GM12878 (cell line): ENCODE results near the gene MLEC. TPM values are rescaled to one million over a fixed set of nuclear protein-coding genes. Genes with fewer than 3 reads are reported as not detected.

Experiments
- ATAC-seq: fragments of 200-7000 bp; cut with Tn5 transposase; 3 replicates; pipeline ENCODE4 v1.9.1; 2020; ENCODE audit warnings: mild to moderate bottlenecking, moderate library complexity
- BruUV-seq: library from RNA; stranded (reverse); fragments of 400-500 nt; replicated peaks from 2 replicates; lab custom pipeline; 2021; lab: Mats Ljungman, UMichigan
- CTCF ChIA-PET: fragments of 300-600 bp; sonication (Branson Sonifier 250); formaldehyde crosslinking; extraction: SDS; loops from one replicate; lab custom pipeline; 2021; ENCODE audit warnings: inconsistent platforms; lab: Yijun Ruan, JAX
- POLR2A ChIA-PET: fragments of 350-600 bp; formaldehyde crosslinking; extraction: SDS; loops from one replicate; lab custom pipeline; 2021; ENCODE audit warnings: inconsistent platforms; lab: Charles Lee
- RAD21 ChIA-PET: fragments of 300-600 bp; sonication (Branson Sonifier 250); formaldehyde crosslinking; loops from one replicate; lab custom pipeline; 2023; ENCODE audit warnings: antibody characterized with exemption; ENCODE audit not compliant: unreplicated experiment; lab: Charles Lee
- SMC1A ChIA-PET: fragments of 300-600 bp; sonication (Branson Sonifier 250); formaldehyde crosslinking; loops from one replicate; lab custom pipeline; 2023; ENCODE audit not compliant: unreplicated experiment, uncharacterized antibody; lab: Charles Lee
- DNase-seq: peaks from one replicate; pipeline ENCODE4 v3.0.0-alpha.2; 2011; ENCODE audit warnings: low read depth, low spot score
- FAIRE-seq: peaks from 3 replicates; lab custom pipeline; 2011; peaks lifted over from hg19 to GRCh38; lab: Jason Lieb, UNC
- H2AFZ ChIP-seq: 2 replicates; pipeline ENCODE4 v1.6.0; 2011; ENCODE audit warnings: low read depth, low read length, control low read depth; ENCODE audit not compliant: control insufficient read depth
- H3K27ac ChIP-seq: 2 replicates; pipeline ENCODE4 v1.5.1; 2011; ENCODE audit warnings: control low read depth; ENCODE audit not compliant: control insufficient read depth, insufficient read depth
- H3K27me3 ChIP-seq, 2 experiments: replicated peaks in 1 of 2; 2 replicates each; pipeline versions ENCODE4 v1.6.0 to v1.6.1; 2011; ENCODE audit warnings: low read length in 1 of 2; ENCODE audit not compliant: control insufficient read depth in 2 of 2, insufficient read depth in 2 of 2
- H3K36me3 ChIP-seq, 2 experiments: 2 replicates each; pipeline ENCODE4 v1.5.1; 2011; ENCODE audit warnings: low read length in 1 of 2; ENCODE audit not compliant: control insufficient read depth in 2 of 2, insufficient read depth in 2 of 2
- H3K4me1 ChIP-seq: 2 replicates; pipeline ENCODE4 v1.6.1; 2011; ENCODE audit warnings: mild to moderate bottlenecking, low read length, moderate library complexity, mixed read lengths; ENCODE audit not compliant: control insufficient read depth, insufficient read depth
- H3K4me2 ChIP-seq: 2 replicates; pipeline ENCODE4 v1.6.0; 2011; ENCODE audit warnings: control low read depth; ENCODE audit not compliant: control insufficient read depth, insufficient read depth
- H3K4me3 ChIP-seq: fragments of 200-600 bp; sonication (generic); 2 replicates; pipeline ENCODE4 v1.5.1; 2016
- H3K79me2 ChIP-seq: 2 replicates; pipeline ENCODE4 v1.6.0; 2011; ENCODE audit warnings: low read length; ENCODE audit not compliant: control insufficient read depth, insufficient read depth
- H3K9ac ChIP-seq: 2 replicates; pipeline ENCODE4 v1.8.0; 2011; ENCODE audit warnings: low read length, control low read depth, mixed read lengths; ENCODE audit not compliant: control insufficient read depth, insufficient read depth
- H3K9me3 ChIP-seq: replicated peaks from 3 replicates; pipeline ENCODE4 v1.5.1; 2011; ENCODE audit warnings: mild to moderate bottlenecking, low read length; ENCODE audit not compliant: control insufficient read depth, insufficient read depth
- H4K20me1 ChIP-seq: 2 replicates; pipeline ENCODE4 v1.6.0; 2011; ENCODE audit not compliant: control insufficient read depth, insufficient read depth
- CHD2 ChIP-seq: IDR thresholded peaks from 2 replicates; pipeline ENCODE4 v1.6.1; 2011; ENCODE audit warnings: low read depth, low read length, improper control_type of control experiment, borderline replicate concordance
- CTCF ChIP-seq, 3 experiments: IDR thresholded peaks in 2 of 3; conservative IDR thresholded peaks in 1 of 3; 2 replicates each; pipeline ENCODE4 v1.5.1; 2011; ENCODE audit warnings: low read depth in 3 of 3, low read length in 3 of 3, mild to moderate bottlenecking in 3 of 3, control low read depth in 2 of 3, moderate library complexity in 2 of 3, inconsistent platforms in 1 of 3, mixed read lengths in 1 of 3; ENCODE audit not compliant: control insufficient read depth in 2 of 3, insufficient read depth in 1 of 3; ENCODE audit errors: extremely low read depth in 1 of 3
- GABPA ChIP-seq: IDR thresholded peaks from 2 replicates; pipeline ENCODE4 v1.6.1; 2014; ENCODE audit warnings: antibody characterized with exemption, low read depth, mild to moderate bottlenecking, inconsistent platforms
- POU2F2 ChIP-seq: IDR thresholded peaks from 3 replicates; pipeline ENCODE4 v1.6.1; 2011; ENCODE audit warnings: low read depth, mild to moderate bottlenecking, low read length, borderline replicate concordance
- RAD21 ChIP-seq: IDR thresholded peaks from 2 replicates; pipeline ENCODE4 v1.6.1; 2011; ENCODE audit warnings: mild to moderate bottlenecking, low read depth, low read length, moderate library complexity; ENCODE audit not compliant: insufficient read depth
- RCOR1 ChIP-seq: conservative IDR thresholded peaks from 2 replicates; pipeline ENCODE4 v1.6.1; 2012; ENCODE audit warnings: low read depth, low read length, improper control_type of control experiment
- RUNX3 ChIP-seq: IDR thresholded peaks from 2 replicates; pipeline ENCODE4 v1.6.1; 2012; ENCODE audit warnings: low read length, inconsistent platforms
- SIX5 ChIP-seq: IDR thresholded peaks from 2 replicates; pipeline ENCODE4 v1.6.1; 2011; ENCODE audit warnings: mild to moderate bottlenecking, low read depth, low read length, moderate library complexity; ENCODE audit not compliant: severe bottlenecking
- SMARCA5 ChIP-seq: fragments of 450-650 bp; IDR thresholded peaks from 2 replicates; pipeline ENCODE4 v1.6.1; 2017; ENCODE audit warnings: mild to moderate bottlenecking
- SMC3 ChIP-seq: IDR thresholded peaks from 2 replicates; pipeline ENCODE4 v1.6.1; 2011; ENCODE audit warnings: low read length, improper control_type of control experiment, borderline replicate concordance
- YY1 ChIP-seq: IDR thresholded peaks from 2 replicates; pipeline ENCODE4 v1.6.1; 2011; ENCODE audit warnings: low read depth, mild to moderate bottlenecking, low read length
- ZBTB40 ChIP-seq: fragments of 450-650 bp; IDR thresholded peaks from 2 replicates; pipeline ENCODE4 v1.6.1; 2016; ENCODE audit warnings: mild to moderate bottlenecking, moderate library complexity, borderline replicate concordance
- WGBS: methylation state at CpG from one replicate; pipeline ENCODE4 v1.1.6; 2016; ENCODE audit warnings: low lambda C conversion rate; ENCODE audit not compliant: insufficient replicate concordance, insufficient coverage; ENCODE audit errors: missing lambda C conversion rate; 5-methylcytosine and 5-hydroxymethylcytosine counted together
- in situ Hi-C: fragments of 300-500 bp; cut with MboI; formaldehyde crosslinking; loops from 9 replicates; pipeline ENCODE4 v1.14.3; 2018; ENCODE audit warnings: mixed read lengths
- intact Hi-C: fragments of 100-400 bp; cut with micrococcal nuclease; formaldehyde crosslinking; loops from one replicate; pipeline ENCODE4 v1.14.2; 2022; ENCODE audit not compliant: unreplicated experiment
- polyA plus RNA-seq, 11 experiments: library from polyadenylated mRNA; depleted of rRNA in 4 of 11; unstranded in 6 of 11; stranded (reverse) in 5 of 11; fragments of >200 nt; fragmentation: Nextera tagmentation in 4 of 11; fragmentation: Illumina TruSeq in 1 of 11; extraction: Ambion mirVana in 4 of 11; extraction: Trizol in 1 of 11; gene quantifications; 1 replicate in 1 of 11; 2 replicates in 10 of 11; pipeline versions ENCODE4 v1.2.1 to v1.2.3, GENCODE V29; 2011 to 2016; ENCODE audit warnings: inconsistent platforms in 2 of 11, missing spikeins in 2 of 11, low read depth in 1 of 11
- total RNA-seq, 4 experiments: library from RNA; depleted of rRNA in 3 of 4; stranded (reverse); fragments of >200 nt in 3 of 4; fragmentation: Illumina TruSeq in 1 of 4; extraction: Trizol in 1 of 4; gene quantifications; 2 replicates each; pipeline versions ENCODE4 v1.2.1 to v1.2.3, GENCODE V29; 2013 to 2021

MLEC gene
- total and polyA plus RNA-seq, 10 of the 15 experiments (the other 5 are each of a cell fraction or from before 2014, with no cell fraction given), result 26.7 to 172 (median 103) TPM

- ChIA-PET CTCF (interaction anchor here (0.9 to 2.1 kb wide), 10 partner anchors 15 to 258 kb away, joined by 3 to 23 read pairs (median 4); no protein-coding TSS in a partner anchor), RAD21 (interaction anchor here (0.7 to 2.1 kb wide), 7 partner anchors 14 to 258 kb away, joined by 3 to 9 read pairs (median 4); no protein-coding TSS in a partner anchor), POLR2A (interaction anchor here (0.6 kb wide), 1 partner anchor 259 kb away, joined by 3 read pairs; no protein-coding TSS in a partner anchor), SMC1A (interaction anchor here (0.7 to 6.4 kb wide), 6 partner anchors 26 to 258 kb away, joined by 3 to 43 read pairs (median 3); no protein-coding TSS in a partner anchor)
- Histone ChIP-seq H3K4me1 (peaks cover 15% of the 10 kb centered on the region), H4K20me1 (no peaks in the 10 kb centered on the region), H3K36me3 (peaks cover 3 to 28% of the 10 kb centered on the region in 2 experiments), H3K79me2 (peaks cover 15% of the 10 kb centered on the region), H3K27ac (no peak overlapping the region), H3K27me3 (no peaks in the 10 kb centered on the region), H2AFZ (no peak overlapping the region), H3K4me3 (no peak overlapping the region), H3K9me3 (no peaks in the 10 kb centered on the region), H3K9ac (no peak overlapping the region), H3K4me2 (no peak overlapping the region; the same call in 1 of the 2 replicates)
- ATAC-seq (peak; percentile 80), DNase-seq (peak; percentile 40), FAIRE-seq (peak; percentile 94)
- TF ChIP-seq CTCF (IDR thresholded peaks at IDR 0.05 in 2 of 3, conservative IDR thresholded peaks at IDR 0.05 in 1 of 3; ENCODE audit: control insufficient read depth in 2 of 3, extremely low read depth in 1 of 3, insufficient read depth in 1 of 3, low read depth in 3 of 3, low read length in 3 of 3) (peak; percentile 84 to 90 (median 87)), POU2F2 (peak; percentile 39; the same call in 1 of the 3 replicates), RAD21 (peak; percentile 90), YY1 (peak; percentile 63; the same call in 1 of the 2 replicates), RUNX3 (peak; percentile 69), SMARCA5 (peak; percentile 59; the same call in 1 of the 2 replicates), SMC3 (peak; percentile 97), GABPA (0 out of 2 replicates have a peak, but pooled peaks have one; percentile 34), CHD2 (no peak), RCOR1 (no peak), ZBTB40 (peak; percentile 40; the same call in 1 of the 2 replicates), SIX5 (no peak)
- no TSS peak for BruUV-seq
- in situ Hi-C loops, result loop anchor here (5.0 kb wide), 2 partner anchors 67 to 132 kb away; partner anchors contain the start of gene POP5
- 0% methylated on average over 4 of the region's 4 CpGs for WGBS
- intact Hi-C loops, result loop anchor here (1.0 to 5.0 kb wide), 5 partner anchors 27 to 258 kb away; partner anchors contain the start of gene MLEC
Measured at GRCh38 chr12:120713861-120714482, 27.0 kb downstream of the MLEC start.
